Neural progenitor cell (in vitro differentiated cells): Measurements from ENCODE around the gene LMX1B.

Experiments
- EZH2 ChIP-seq: fragments of 200-600 bp; sonication (generic); IDR thresholded peaks from 2 replicates; pipeline ENCODE4 v1.6.1; 2017; ENCODE audit warnings: antibody characterized with exemption, mild to moderate bottlenecking, moderate library complexity
- EZH2phosphoT487 ChIP-seq: fragments of 200-600 bp; sonication (generic); IDR thresholded peaks from 2 replicates; pipeline ENCODE4 v1.6.1; 2017; ENCODE audit warnings: antibody characterized with exemption
- TF ChIP-seq, protein P1 (sequence below): fragments of 200-600 bp; sonication (generic); IDR thresholded peaks from 2 replicates; pipeline ENCODE4 v1.5.1; 2017; ENCODE audit warnings: antibody characterized with exemption, mild to moderate bottlenecking

DNA sequence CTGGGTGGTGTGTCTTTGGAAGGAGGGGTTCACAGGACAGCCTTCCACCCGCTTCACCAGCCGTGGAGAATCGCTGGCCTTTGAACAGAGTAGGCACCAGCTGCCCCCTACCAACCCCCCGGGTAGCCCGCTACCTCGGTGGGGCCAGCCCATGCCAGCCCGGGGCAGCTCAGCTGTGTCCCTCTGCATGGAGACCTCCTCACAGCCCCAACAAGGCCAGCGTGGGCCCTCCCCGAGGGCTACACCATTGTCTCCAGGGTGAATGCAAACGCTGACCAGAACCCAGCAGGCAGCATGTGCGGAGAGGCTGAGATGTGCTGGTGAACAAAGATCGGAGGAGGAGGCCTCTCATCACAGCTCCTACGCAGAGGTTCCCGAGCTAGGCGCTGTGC, 51.9 kb downstream of the LMX1B start:
- TF ChIP-seq, protein P1, sequence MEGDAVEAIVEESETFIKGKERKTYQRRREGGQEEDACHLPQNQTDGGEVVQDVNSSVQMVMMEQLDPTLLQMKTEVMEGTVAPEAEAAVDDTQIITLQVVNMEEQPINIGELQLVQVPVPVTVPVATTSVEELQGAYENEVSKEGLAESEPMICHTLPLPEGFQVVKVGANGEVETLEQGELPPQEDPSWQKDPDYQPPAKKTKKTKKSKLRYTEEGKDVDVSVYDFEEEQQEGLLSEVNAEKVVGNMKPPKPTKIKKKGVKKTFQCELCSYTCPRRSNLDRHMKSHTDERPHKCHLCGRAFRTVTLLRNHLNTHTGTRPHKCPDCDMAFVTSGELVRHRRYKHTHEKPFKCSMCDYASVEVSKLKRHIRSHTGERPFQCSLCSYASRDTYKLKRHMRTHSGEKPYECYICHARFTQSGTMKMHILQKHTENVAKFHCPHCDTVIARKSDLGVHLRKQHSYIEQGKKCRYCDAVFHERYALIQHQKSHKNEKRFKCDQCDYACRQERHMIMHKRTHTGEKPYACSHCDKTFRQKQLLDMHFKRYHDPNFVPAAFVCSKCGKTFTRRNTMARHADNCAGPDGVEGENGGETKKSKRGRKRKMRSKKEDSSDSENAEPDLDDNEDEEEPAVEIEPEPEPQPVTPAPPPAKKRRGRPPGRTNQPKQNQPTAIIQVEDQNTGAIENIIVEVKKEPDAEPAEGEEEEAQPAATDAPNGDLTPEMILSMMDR = no peak
- no peak for TF ChIP-seq EZH2
- no peak for TF ChIP-seq EZH2phosphoT487
